ENCODE data around the gene GABRD. TPM values are rescaled to one million over a fixed set of nuclear protein-coding genes. Genes with fewer than 3 reads are reported as not detected.

GABRD gene
- total and polyA plus RNA-seq, 10 of the 15 experiments (the other 5 are each of a cell fraction or from before 2014, with no cell fraction given) = not detected

GRCh38 chr1:2076826-2077225 is 57.7 kb downstream of the GABRD start:
- ChIA-PET CTCF (no interaction called here), SMC1A (ENCODE audit: uncharacterized antibody, unreplicated experiment) (no interaction called here), POLR2A (no interaction called here), RAD21 (ENCODE audit: unreplicated experiment) (no interaction called here)
- ATAC-seq (no peak), DNase-seq (ENCODE audit: low read depth, low spot score) (no peak), FAIRE-seq (no peak)
- Histone ChIP-seq H3K4me2 (ENCODE audit: control insufficient read depth, insufficient read depth) (no peak overlapping the region), H3K27ac (ENCODE audit: control insufficient read depth, insufficient read depth) (no peak overlapping the region), H3K36me3 (ENCODE audit: control insufficient read depth in 2 of 2, insufficient read depth in 2 of 2, low read length in 1 of 2) (no peaks in the 10 kb centered on the region), H3K27me3 (replicated peaks in 1 of 2; ENCODE audit: control insufficient read depth in 2 of 2, insufficient read depth in 2 of 2, low read length in 1 of 2) (no peaks in the 10 kb centered on the region), H2AFZ (ENCODE audit: control insufficient read depth, low read depth, low read length) (no peak overlapping the region), H3K79me2 (ENCODE audit: control insufficient read depth, insufficient read depth, low read length) (no peaks in the 10 kb centered on the region), H3K9me3 (replicated peaks; ENCODE audit: control insufficient read depth, insufficient read depth, low read length) (peaks cover 4% of the 10 kb centered on the region; the same call in 1 of the 3 replicates), H3K9ac (ENCODE audit: control insufficient read depth, insufficient read depth, low read length) (no peak overlapping the region), H4K20me1 (ENCODE audit: control insufficient read depth, insufficient read depth) (no peaks in the 10 kb centered on the region), H3K4me1 (ENCODE audit: control insufficient read depth, insufficient read depth, low read length) (no peaks in the 10 kb centered on the region), H3K4me3 (no peak overlapping the region)
- no peak for TF ChIP-seq RAD21 (IDR thresholded peaks at IDR 0.05; ENCODE audit: insufficient read depth, low read depth, low read length)
- no TSS peak for BruUV-seq (replicated peaks)
- in situ Hi-C loops (cut with MboI) = no loop called here
- intact Hi-C loops (cut with micrococcal nuclease; ENCODE audit: unreplicated experiment) = no loop called here
- WGBS (ENCODE audit: insufficient coverage, insufficient replicate concordance, low lambda C conversion rate, missing lambda C conversion rate) = 89% methylated on average over 21 of the region's 21 CpGs

- 84% methylated on average over 7 of the region's 7 CpGs for WGBS (ENCODE audit: insufficient coverage, insufficient replicate concordance, low lambda C conversion rate, missing lambda C conversion rate)
- RAD21 ChIA-PET (ENCODE audit: unreplicated experiment) = no interaction called here
- H3K4me3 ChIP-seq = no peak overlapping the region
- no peak overlapping the region for H3K27ac ChIP-seq (ENCODE audit: control insufficient read depth, insufficient read depth)
- DNase-seq (ENCODE audit: low read depth, low spot score) (no peak), ATAC-seq (no peak), FAIRE-seq (no peak)
- no peaks in the 10 kb centered on the region for H3K27me3 ChIP-seq (replicated peaks in 1 of 2; ENCODE audit: control insufficient read depth in 2 of 2, insufficient read depth in 2 of 2, low read length in 1 of 2)
- H3K4me1 ChIP-seq (ENCODE audit: control insufficient read depth, insufficient read depth, low read length) = no peaks in the 10 kb centered on the region
- no peaks in the 10 kb centered on the region for H3K36me3 ChIP-seq (ENCODE audit: control insufficient read depth in 2 of 2, insufficient read depth in 2 of 2, low read length in 1 of 2)
- SMC1A ChIA-PET (ENCODE audit: uncharacterized antibody, unreplicated experiment) = no interaction called here
- H3K9me3 ChIP-seq (replicated peaks; ENCODE audit: control insufficient read depth, insufficient read depth, low read length) = peaks cover 4% of the 10 kb centered on the region; the same call in 1 of the 3 replicates
- no peaks in the 10 kb centered on the region for H4K20me1 ChIP-seq (ENCODE audit: control insufficient read depth, insufficient read depth)
- no TSS peak for BruUV-seq (replicated peaks)
- TF ChIP-seq SMC3 (IDR thresholded peaks at IDR 0.05; ENCODE audit: borderline replicate concordance, low read length) (no peak), EED (IDR thresholded peaks at IDR 0.05; ENCODE audit: low read depth) (no peak), PRDM15 (CRISPR knock-in tag; IDR thresholded peaks at IDR 0.05) (no peak), ZBTB33 (IDR thresholded peaks at IDR 0.05) (no peak), ATF3 (IDR thresholded peaks at IDR 0.05; ENCODE audit: borderline replicate concordance, extremely low read depth, low read depth, low read length) (no peak), PBX3 (IDR thresholded peaks at IDR 0.05; ENCODE audit: insufficient replicate concordance, low read depth, low read length) (no peak), JUND (IDR thresholded peaks at IDR 0.05; ENCODE audit: low read depth, low read length) (no peak), RAD51 (IDR thresholded peaks at IDR 0.05) (no peak), HCFC1 (IDR thresholded peaks at IDR 0.05; ENCODE audit: low read length) (no peak)
- POLR2A ChIA-PET = no interaction called here
- intact Hi-C loops (cut with micrococcal nuclease; ENCODE audit: unreplicated experiment) = no loop called here
- H3K79me2 ChIP-seq (ENCODE audit: control insufficient read depth, insufficient read depth, low read length) = no peaks in the 10 kb centered on the region
- CTCF ChIA-PET = no interaction called here
- no peak overlapping the region for H2AFZ ChIP-seq (ENCODE audit: control insufficient read depth, low read depth, low read length)
- in situ Hi-C loops (cut with MboI) = no loop called here
- H3K4me2 ChIP-seq (ENCODE audit: control insufficient read depth, insufficient read depth) = no peak overlapping the region
- no peak overlapping the region for H3K9ac ChIP-seq (ENCODE audit: control insufficient read depth, insufficient read depth, low read length)
Observed at GRCh38 chr1:2078170-2078569, 59.0 kb downstream of the GABRD start.

Measured in GM12878 (cell line).